Loucy (cell line): ENCODE results near the gene WWOX.

Experiments
- H2AFZ ChIP-seq: fragments of 200-600 bp; sonication (generic); 2 replicates; pipeline ENCODE4 v1.6.0; 2016; ENCODE audit warnings: antibody characterized with exemption, mild to moderate bottlenecking, low read length, moderate library complexity
- H3F3A ChIP-seq: fragments of 200-600 bp; 2 replicates; pipeline ENCODE4 v1.6.0; 2016; ENCODE audit warnings: antibody characterized with exemption, low read depth, mild to moderate bottlenecking
- H3K27me3 ChIP-seq: fragments of 200-600 bp; sonication (generic); 2 replicates; pipeline ENCODE4 v1.6.1; 2014; ENCODE audit warnings: low read length, mild to moderate bottlenecking; ENCODE audit not compliant: insufficient read depth, poor library complexity, severe bottlenecking
- H3K36me3 ChIP-seq: fragments of 200-600 bp; sonication (generic); 2 replicates; pipeline ENCODE4 v1.6.1; 2016; ENCODE audit warnings: low read length; ENCODE audit not compliant: insufficient read depth
- H3K4me1 ChIP-seq: fragments of 200-600 bp; sonication (generic); 2 replicates; pipeline ENCODE4 v1.5.1; 2014; ENCODE audit warnings: low read length, mild to moderate bottlenecking; ENCODE audit not compliant: insufficient read depth, poor library complexity, severe bottlenecking
- H3K4me2 ChIP-seq: fragments of 200-600 bp; sonication (generic); 2 replicates; pipeline ENCODE4 v1.6.0; 2014; ENCODE audit warnings: antibody characterized with exemption, low read length, low read depth, mild to moderate bottlenecking; ENCODE audit not compliant: poor library complexity, severe bottlenecking
- H3K4me3 ChIP-seq: fragments of 200-600 bp; sonication (generic); 2 replicates; pipeline ENCODE4 v1.5.1; 2014; ENCODE audit warnings: low read length, mild to moderate bottlenecking, mixed read lengths; ENCODE audit not compliant: poor library complexity, severe bottlenecking
- H3K79me2 ChIP-seq: fragments of 200-600 bp; sonication (generic); 2 replicates; pipeline ENCODE4 v1.6.1; 2014; ENCODE audit warnings: low read length; ENCODE audit not compliant: insufficient read depth
- H3K9ac ChIP-seq: fragments of 200-600 bp; sonication (generic); 2 replicates; pipeline ENCODE4 v1.6.0; 2014; ENCODE audit warnings: mild to moderate bottlenecking, low read depth, low read length, moderate library complexity; ENCODE audit not compliant: poor library complexity, severe bottlenecking
- H3K9me2 ChIP-seq: fragments of 200-600 bp; sonication (generic); replicated peaks from 2 replicates; pipeline ENCODE4 v1.6.1; 2016; ENCODE audit warnings: low read depth, low read length, mixed read lengths
- H3K9me3 ChIP-seq: fragments of 200-600 bp; sonication (generic); 2 replicates; pipeline ENCODE4 v1.6.1; 2014; ENCODE audit warnings: mild to moderate bottlenecking, antibody characterized with exemption, low read length, low read depth; ENCODE audit not compliant: insufficient read depth
- H4K20me1 ChIP-seq: fragments of 200-600 bp; sonication (generic); 2 replicates; pipeline ENCODE4 v1.6.0; 2014; ENCODE audit warnings: antibody characterized with exemption, low read length, mild to moderate bottlenecking; ENCODE audit not compliant: insufficient read depth, poor library complexity, severe bottlenecking
- CTCF ChIP-seq: fragments of 200-600 bp; sonication (generic); conservative IDR thresholded peaks from 2 replicates; pipeline ENCODE4 v1.5.1; 2014; ENCODE audit warnings: mild to moderate bottlenecking, antibody characterized with exemption, low read length
- EZH2phosphoT487 ChIP-seq: fragments of 200-600 bp; IDR thresholded peaks from 2 replicates; pipeline ENCODE4 v1.6.1; 2018; ENCODE audit warnings: antibody characterized with exemption, mild to moderate bottlenecking, moderate library complexity, borderline replicate concordance

WWOX gene

GRCh38 chr16:78667675-78668074, 568.2 kb downstream of the WWOX start:
- Histone ChIP-seq H2AFZ (no peak overlapping the region), H3K9me3 (no peaks in the 10 kb centered on the region), H4K20me1 (no peaks in the 10 kb centered on the region), H3K27me3 (no peaks in the 10 kb centered on the region), H3K9me2 (no peaks in the 10 kb centered on the region), H3K9ac (no peak overlapping the region), H3K4me1 (no peaks in the 10 kb centered on the region), H3K4me2 (no peak overlapping the region), H3K4me3 (no peak overlapping the region), H3K79me2 (no peaks in the 10 kb centered on the region), H3F3A (no peaks in the 10 kb centered on the region), H3K36me3 (no peaks in the 10 kb centered on the region)
- TF ChIP-seq CTCF (no peak), EZH2phosphoT487 (no peak)

DNA sequence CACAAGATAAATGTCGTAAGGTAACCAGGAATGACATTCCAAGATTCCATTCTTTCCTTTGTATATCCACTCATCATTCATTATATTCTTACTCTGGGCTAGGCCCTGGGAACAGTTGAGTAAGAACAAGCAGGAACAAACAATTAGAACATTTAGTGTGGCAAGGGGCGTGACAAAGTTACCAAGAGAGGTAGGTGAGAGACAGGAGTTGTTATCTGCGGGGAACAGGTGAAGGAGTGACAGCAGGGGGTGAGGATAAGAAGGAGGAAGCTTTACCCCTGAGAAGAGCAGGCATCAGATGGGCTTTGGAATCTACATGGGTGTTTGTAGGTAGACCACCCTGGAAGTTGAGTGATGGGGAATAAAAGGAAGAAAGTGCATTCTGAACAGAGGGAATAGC, 568.9 kb downstream of the WWOX start:
- Histone ChIP-seq H3K36me3 (no peaks in the 10 kb centered on the region), H3K4me2 (no peak overlapping the region)

GRCh38 chr16:78669994-78670393, 570.5 kb downstream of the WWOX start:
- Histone ChIP-seq H3K9me2 (no peaks in the 10 kb centered on the region), H3K79me2 (no peaks in the 10 kb centered on the region)

More for the DNA sequence above, 568.9 kb downstream of the WWOX start:
- H2AFZ ChIP-seq, result no peak overlapping the region
- H3K27me3 ChIP-seq, result no peaks in the 10 kb centered on the region
- H4K20me1 ChIP-seq, result no peaks in the 10 kb centered on the region
- H3K79me2 ChIP-seq, result no peaks in the 10 kb centered on the region
- H3F3A ChIP-seq, result no peaks in the 10 kb centered on the region
- TF ChIP-seq CTCF (no peak), EZH2phosphoT487 (no peak)
- H3K9me3 ChIP-seq, result no peaks in the 10 kb centered on the region
- H3K9ac ChIP-seq, result no peak overlapping the region
- H3K4me3 ChIP-seq, result no peak overlapping the region
- H3K4me1 ChIP-seq, result no peaks in the 10 kb centered on the region
- H3K9me2 ChIP-seq, result no peaks in the 10 kb centered on the region

More at GRCh38 chr16:78669994-78670393, 570.5 kb downstream of the WWOX start:
- no peaks in the 10 kb centered on the region for H3K36me3 ChIP-seq
- TF ChIP-seq EZH2phosphoT487, result no peak
- no peak for TF ChIP-seq CTCF
- no peaks in the 10 kb centered on the region for H3K4me1 ChIP-seq
- no peaks in the 10 kb centered on the region for H3K9me3 ChIP-seq
- no peaks in the 10 kb centered on the region for H4K20me1 ChIP-seq
- H3K4me3 ChIP-seq, result no peak overlapping the region
- no peak overlapping the region for H3K9ac ChIP-seq
- H2AFZ ChIP-seq, result no peak overlapping the region
- no peaks in the 10 kb centered on the region for H3F3A ChIP-seq
- H3K4me2 ChIP-seq, result no peak overlapping the region
- no peaks in the 10 kb centered on the region for H3K27me3 ChIP-seq
